GM18867 (cell line): ENCODE measurements around the gene CLECL1.

ENCODE experiments used
- ATAC-seq: cut with Tn5 transposase; IDR thresholded peaks from one replicate; pipeline ENCODE4 v1.9.1; 2021; ENCODE audit warnings: mild to moderate bottlenecking, moderate library complexity; ENCODE audit not compliant: unreplicated experiment

The CLECL1 gene

DNA sequence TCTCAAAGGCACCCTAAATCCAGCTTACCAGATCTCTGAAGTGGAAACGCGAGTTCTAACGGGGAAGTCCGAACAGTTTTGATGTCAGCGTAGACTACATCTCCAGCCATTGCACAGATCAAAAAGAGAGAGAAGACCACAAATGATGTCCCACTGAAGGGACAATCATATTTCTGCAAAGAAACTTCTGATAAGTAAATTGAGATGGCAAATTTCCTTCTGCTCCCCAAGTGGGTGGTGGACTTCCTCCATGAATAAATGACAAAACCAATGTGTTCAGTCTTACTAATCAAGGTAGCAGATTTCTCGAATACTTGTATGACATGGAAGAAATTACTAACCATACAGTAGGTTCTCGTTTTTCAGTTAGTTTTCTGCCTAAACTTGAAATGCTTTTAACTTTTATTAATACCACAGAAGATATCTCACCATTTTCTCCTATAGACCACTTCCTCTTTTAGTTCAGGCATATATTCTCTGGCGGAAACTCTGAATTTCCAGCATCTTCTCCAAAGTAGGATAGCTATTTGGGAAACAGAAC is at the start of gene CLECL1:
CLECL1 (minus strand) TSS at position 177 of the 541 bp plus-strand sequence.
- ATAC-seq: peak; percentile 38

DNA sequence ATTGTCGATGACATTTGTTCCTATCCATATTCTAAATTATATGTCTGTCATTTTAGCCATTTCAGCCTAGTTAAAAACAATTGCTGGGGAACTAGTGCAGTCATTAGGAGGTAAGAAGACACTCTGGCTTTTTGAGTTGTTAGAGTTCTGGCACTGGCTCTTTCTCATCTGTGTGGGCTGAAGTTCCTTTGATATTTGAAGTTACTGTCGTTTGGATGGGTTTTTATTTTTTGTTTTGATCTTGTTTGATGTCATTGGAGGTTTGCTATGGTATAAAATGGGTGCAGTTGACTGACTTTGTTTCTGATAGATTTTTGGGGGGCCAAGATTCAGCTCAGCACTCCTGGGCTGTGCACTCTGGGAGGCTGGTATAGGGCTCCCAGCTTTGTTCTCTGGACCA is 48.5 kb upstream of the CLECL1 start:
- ATAC-seq: no peak

DNA sequence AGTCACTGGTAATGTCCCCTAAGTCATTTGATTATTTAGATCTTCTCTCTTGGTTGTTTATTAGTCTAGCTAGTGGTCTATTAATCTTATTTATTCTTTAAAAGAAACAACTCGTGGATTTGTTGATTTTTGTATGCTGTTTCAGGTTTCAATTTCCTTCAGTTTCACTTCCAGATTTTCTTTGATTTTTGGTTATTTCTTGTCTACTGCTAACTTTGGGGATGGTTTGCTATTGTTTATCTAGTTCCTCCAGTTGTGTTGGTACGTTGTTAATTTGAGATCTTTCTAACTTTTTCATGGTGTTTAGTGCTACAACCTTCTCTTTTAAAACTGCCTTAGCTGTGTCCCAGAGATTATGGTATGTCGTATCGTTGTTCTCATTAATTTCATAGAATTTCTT is 46.3 kb upstream of the CLECL1 start:
- ATAC-seq: no peak

DNA sequence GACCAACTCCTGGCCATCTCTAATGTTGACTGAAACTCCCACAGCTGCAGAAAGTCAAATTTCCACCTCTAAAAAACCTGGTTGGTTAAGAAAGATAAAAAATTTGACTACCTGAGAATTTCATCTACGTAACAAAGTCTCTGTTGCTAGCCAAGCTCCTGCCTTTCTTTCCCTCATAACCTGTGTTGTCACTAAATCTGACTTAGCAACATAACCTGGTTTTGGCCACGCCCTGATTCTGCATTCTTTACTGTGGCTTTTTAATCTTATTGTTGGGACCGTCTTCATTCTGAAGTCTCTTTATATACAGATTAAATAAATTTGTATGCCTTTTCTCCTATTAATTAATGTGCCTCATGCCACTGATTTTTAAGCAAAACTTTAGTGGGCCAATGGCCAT is 43.9 kb upstream of the CLECL1 start:
- no peak for ATAC-seq

DNA sequence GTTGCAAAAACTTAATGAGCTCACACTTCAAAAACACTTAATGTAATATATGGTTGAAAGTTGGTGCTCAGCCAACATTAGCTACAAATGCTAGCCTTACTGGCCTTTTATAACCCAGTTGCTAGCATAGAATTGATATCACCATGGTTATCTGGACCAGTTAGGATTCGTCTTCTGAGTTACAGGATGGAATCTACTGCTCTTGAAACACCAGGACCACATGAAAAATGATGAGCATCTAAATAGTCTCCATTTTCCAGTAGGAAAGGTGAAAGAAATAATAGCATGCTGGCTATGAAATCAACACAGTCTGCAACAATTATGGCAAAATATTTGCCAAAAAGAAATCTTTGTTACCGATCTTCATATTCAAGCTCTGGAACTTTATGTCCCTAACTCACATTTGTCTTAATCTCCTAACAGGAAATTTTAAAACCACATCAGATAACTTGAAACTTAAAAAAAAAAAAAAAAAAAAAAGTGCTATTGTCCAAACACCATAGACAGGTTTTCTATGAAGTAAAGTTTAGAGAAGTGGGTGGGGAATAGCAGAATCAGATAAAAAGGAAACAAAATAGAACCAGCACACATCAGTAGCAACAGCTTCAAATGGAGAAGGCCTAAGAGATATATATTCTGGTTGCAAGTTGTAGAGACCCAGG is 40.5 kb upstream of the CLECL1 start:
- no peak for ATAC-seq

DNA sequence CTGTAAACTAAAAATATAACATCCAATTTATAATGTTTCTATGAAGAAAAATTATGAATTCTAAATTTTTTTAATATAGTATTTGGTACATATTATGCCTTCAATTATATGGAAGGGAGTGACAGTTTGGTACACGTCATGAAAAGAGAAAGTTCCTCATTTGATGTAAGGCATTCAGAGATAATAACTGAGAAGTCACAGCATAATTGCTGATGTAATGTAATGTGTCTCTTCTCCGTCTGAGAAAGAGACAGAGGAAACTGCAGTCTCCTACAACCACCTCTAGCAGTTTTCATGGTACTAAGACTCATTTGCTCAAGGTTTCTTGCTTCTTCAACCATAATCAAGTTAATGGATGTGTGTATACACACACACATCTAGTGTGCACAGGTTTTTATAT is 30.1 kb upstream of the CLECL1 start:
- no peak for ATAC-seq

DNA sequence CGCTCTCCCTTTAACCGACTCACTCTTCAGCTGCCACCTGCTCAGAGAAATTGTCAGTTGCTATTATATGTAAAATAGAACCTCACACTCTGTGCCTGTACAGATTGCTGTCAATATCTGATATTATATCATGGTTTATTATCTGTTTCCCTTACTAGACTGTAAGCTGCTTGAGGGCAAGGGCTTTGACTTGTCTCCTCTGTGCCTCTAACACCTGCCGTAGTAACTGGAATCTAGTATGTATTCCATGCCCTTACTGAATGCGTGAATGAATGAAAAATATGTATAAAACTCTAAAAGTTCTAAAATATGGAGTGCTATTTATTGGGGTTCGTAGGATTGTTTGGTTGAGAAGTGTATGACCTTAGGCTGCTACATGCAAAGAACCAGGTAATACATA is 29.5 kb upstream of the CLECL1 start:
- no peak for ATAC-seq

DNA sequence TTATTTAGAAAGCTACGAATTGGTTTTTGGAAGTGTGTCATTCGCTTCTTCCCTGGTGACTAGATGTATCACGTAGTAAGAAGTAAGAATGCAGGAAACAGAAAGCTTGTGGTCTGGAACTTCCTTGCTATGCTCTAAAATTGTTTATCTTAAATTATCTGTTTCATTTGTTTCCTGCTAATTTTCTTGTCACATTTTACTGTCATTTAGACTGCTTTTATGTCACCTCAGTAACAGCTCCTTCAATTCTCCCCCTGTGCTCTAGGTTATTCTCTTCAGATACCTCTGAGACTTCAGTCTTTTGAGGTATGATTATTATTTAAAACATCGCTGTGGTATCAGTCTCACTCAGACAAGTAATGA is 28.5 kb upstream of the CLECL1 start:
- ATAC-seq: no peak

DNA sequence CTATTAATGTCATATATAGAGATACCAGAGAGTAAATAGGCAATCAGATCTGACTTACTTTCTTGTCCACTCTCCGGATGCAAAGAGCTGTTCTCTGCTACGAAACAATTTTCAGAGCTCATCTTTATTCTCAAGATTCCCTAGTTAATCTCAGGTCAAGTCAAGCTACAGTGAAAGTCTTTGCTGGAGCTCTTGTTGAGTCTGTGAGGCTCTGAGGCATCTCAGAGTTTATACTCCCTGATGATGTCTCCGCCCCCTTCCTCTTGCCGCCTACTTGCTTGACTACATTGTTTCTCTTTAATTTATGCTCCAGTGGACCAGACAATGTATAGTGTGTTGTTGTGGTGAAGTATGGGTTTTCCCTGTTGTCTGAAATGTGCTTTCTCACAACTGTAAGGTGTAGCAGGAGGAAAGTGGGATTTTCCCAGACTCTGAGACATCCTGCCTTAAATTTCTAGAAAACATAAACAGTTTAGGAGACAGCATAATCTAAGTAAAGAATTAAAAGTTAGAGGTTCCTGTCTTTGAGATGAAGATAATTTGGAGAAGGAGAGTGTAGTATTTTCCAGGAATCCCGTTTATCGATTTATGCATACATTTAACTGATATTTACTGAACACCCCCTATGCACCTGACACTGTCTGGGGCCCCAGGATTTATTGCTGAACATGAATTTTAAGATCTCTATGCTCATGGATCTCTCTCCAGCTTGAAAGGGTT is 28.0 kb upstream of the CLECL1 start, which contains the start of gene CD69:
CD69 (minus strand) TSS at position 203 of the 720 bp plus-strand sequence; CDS start at position 122, 81 bp downstream.
- ATAC-seq: peak; percentile 36

DNA sequence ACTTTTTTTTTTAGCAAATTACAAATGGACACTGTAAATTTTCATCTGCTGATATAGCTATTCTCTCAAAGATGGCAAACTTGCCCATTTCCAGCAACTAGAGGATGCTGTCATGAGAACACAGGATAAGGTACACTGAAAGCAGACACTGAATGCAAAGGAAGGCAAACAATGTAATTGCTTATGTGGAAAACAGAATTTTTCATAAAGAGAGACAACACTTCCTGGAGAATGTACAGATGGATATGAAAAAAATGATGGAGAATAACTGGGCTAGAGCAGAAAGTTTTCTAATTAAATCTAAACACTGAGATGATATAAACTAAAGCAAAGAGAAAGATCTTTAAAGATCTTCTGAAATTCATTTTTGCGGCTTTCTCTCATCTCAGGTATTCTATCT is 27.2 kb upstream of the CLECL1 start:
- no peak for ATAC-seq

DNA sequence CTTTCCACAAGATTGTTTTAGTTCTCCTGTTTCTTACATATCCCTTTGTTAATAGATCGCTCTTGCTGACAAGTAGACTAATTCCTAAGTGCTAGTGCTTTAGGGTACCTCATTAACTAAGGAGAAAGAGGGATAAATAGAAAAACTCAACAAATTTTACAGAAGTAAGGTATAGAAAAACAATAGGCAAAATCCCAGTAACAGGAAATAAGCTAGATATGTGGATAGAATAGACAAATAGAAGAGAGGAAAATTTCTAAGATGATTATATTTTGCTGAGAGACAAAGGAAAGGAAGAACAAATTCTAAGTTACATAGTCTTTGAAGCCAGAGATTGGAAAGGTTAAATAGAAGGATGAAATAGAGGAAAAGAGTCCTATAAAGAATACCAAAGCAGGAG is 26.8 kb upstream of the CLECL1 start:
- no peak for ATAC-seq

DNA sequence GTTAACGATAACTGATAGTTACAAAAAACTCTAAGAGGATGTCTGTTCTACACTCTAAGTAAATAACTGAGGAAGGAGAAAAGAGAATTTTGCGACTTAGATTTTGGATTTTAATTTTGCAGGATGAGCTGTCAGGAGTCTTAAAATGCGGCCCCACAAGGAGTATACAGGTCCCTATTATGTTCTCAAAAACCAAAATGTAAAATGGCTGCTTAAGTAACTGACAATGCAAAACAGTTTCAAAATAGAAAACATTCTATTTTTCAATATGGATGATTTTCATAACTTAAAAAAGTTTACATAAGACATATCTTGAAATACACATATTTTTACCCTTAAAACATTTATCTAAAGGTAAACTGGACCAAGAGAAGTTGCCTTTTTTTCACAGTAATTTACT is 25.2 kb upstream of the CLECL1 start:
- ATAC-seq: no peak

DNA sequence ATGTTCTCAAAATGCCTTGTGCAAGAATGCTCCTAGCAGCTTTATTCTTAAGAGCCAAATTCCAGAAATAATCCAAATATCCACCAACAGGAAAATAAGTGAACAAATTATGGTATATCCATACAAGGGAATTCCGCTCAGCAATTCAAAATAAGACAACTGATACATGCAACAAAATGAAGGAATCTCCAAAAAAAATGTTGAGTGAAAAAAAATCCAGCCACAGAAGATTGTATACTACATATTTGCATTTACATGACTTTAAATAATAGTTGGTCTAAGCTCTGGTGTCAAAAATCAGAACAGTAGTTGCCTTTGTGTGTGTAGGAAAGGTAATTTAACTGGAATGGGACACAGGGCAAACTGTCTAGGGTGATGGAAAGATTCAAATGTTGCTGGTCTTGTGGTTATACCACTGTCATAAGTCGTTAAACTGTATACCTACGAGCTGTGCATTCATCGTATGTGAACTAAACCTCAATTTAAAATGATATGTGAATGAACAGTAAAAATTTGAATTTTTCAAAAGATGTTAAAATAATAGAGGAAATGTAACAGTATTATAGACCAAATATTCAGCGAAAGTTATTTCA is 24.6 kb upstream of the CLECL1 start:
- no peak for ATAC-seq

DNA sequence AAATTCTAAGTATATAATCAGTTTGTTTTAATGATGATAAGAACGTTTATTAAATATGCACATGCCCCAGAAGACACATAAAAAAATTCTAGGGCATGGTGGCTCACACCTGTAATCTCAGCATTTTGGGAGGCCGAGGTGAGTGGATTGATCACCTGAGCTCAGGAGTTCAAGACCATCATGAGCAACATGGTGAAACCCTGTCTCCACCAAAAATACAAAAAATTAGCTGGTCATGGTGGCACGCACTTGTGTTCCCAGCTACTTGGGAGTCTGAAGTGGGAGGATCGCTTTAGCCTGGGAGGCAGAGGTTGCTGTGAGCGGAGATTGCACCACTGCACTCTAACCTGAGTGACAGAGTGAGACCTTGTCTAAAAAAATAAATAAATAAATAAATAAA is 23.8 kb upstream of the CLECL1 start:
- no peak for ATAC-seq

DNA sequence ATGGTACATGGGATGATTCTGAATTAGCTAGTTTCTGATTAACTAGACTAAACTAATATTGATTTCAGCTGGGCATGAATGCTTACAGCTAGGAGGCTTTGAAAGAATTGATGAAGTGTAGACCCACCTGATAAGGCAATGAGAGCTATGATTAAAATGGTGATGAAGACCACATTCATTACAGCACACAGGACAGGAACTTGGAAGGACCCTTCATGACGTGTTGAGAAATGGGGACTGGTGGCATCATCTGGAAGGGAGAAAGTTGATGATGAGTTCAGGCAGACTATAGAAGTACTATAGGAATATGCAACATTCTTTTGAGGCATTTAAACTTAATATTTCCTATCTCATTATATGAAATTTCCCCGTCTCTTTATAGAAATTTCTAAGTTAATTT is 23.3 kb upstream of the CLECL1 start:
- no peak for ATAC-seq

DNA sequence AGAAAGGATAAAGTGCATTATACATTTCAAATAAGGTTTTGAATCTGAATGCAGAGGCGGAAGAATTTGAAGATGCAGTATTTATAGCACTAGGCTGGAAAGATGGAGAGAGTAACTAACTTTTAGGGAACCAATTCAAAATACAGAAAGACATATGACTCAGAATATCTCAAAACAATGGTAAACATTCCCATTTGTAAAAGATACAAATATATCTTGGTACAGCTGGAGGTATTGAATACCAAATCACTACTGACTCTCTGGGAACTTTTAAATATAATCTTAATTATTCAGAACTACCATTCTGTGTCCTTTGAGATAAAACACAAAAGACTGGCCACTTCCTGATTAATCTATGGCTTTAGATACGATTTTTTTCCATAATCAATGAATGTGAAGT is 22.7 kb upstream of the CLECL1 start:
- no peak for ATAC-seq

DNA sequence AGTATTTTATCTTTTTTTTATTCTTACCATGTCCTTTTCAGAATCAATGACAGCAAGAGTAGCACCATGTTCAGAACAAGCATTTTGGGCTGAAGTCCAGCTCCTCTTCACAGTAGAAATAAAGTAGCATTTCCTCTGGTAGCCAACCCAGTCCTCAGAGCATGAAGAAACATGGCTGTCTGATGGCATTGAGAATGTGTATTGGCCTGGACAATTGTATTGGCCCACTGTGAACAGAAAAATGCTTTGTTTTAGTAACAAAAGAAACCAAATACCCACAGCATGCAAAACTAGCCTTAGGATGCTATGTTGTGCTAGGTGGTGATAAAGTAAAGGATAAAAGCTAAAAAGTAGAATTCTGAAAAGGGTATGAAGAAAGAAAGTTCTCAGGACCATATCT is 22.1 kb upstream of the CLECL1 start:
- no peak for ATAC-seq

DNA sequence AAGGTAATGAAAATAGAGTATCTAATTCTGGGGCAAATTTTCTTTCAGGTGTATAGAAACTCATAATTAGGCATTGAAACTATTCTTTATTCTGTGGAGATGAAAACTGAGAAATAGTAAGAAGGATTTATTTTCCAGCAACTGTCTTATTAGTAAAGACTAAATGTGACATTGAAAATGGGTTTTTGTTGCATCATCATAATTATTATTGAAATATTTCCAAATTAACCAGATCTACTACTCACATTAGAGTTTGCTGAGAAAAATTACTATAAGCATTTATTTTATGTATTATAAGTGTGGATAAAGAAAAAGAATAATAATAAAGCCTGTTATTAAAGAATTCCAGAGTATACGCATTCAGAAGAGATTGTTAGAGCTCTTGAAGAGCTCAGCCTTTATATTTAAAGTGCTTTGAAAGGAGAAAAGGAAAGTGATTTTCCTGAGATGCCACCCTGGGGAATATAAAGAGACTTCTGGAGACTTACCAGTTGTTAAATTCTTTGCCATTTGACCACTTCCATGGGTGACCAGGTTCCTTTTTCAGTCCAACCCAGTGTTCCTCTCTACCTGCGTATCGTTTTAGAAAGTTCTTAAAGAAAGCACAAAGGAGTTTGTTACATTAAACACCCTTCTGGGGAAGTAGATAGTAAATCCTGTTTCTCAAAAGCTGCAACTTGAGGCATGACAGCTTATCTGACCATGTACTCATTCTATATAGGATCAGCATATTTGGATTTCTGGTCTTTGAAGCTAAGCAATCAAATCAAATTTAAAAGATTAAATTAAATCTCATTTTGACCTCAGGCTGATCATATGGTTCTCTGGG is 21.4 kb upstream of the CLECL1 start:
- ATAC-seq: no peak

DNA sequence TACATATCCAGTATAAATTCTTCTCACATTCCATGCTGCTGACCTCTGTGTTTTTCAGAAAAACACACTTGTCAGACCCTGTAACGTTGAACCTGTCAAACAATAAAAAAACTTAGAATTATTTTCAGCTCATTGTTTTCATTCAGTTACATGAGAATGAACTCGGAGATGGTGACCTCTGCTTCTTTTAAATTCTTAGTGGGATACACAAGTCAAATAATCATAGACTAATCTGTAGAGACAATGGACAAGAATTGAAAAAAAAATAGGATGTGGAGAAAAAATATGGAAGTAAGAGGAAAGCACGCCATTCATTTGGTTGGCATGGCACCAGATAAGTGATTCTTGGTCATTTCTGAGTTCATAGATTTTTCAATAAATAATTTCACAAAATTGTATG is 20.6 kb upstream of the CLECL1 start:
- no peak for ATAC-seq

DNA sequence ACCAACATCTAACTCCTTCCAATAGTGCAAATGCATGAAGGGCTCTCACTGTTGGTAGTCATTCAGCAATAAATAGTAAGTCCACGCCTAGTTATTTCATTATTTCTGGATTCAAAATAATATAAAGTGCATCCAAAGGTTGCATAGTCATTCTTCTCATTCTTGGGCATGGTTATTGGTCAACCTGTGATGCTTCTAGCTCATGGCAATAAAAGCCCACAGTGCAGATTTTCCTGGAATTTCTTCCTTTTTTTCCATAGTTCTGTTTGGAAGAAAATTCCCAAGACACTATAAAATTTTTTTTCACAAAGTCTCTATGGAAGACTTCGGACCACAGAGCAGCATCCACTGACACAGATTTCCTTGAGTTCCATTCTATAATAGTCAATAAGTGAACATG is 20.2 kb upstream of the CLECL1 start:
- ATAC-seq: no peak
